CD8-positive, alpha-beta memory T cell (primary cell): ENCODE data around the gene RIGI. TPM values are rescaled to one million over a fixed set of nuclear protein-coding genes. Genes with fewer than 3 reads are reported as not detected.

Experiments used
- CTCF ChIA-PET: fragments of 350-600 bp; sonication (Branson Sonifier 250); formaldehyde crosslinking; loops from one replicate; lab custom pipeline; 2021; ENCODE audit warnings: antibody characterized with exemption; lab: Charles Lee
- POLR2A ChIA-PET: fragments of 350-600 bp; sonication (Branson Sonifier 250); formaldehyde crosslinking; loops from one replicate; lab custom pipeline; 2021; ENCODE audit warnings: antibody characterized with exemption; lab: Charles Lee
- DNase-seq, 5 donors: peaks; one replicate each; pipeline versions ENCODE4 v3.0.0 to v3.0.0-alpha.2; 2020 to 2022; ENCODE audit warnings: mixed read lengths in 1 of 5
- H3K27ac ChIP-seq: one replicate; pipeline ENCODE4 v1.7.0; 2013; ENCODE audit warnings: low read depth, mild to moderate bottlenecking, low read length, moderate library complexity
- H3K27me3 ChIP-seq: 2 replicates; pipeline ENCODE4 v1.7.0; 2013; ENCODE audit warnings: low read length, mild to moderate bottlenecking; ENCODE audit not compliant: insufficient read depth, poor library complexity, severe bottlenecking
- H3K36me3 ChIP-seq: 2 replicates; pipeline ENCODE4 v1.7.0; 2013; ENCODE audit warnings: mild to moderate bottlenecking, low read length, moderate library complexity; ENCODE audit not compliant: insufficient read depth
- H3K4me1 ChIP-seq: 2 replicates; pipeline ENCODE4 v1.7.0; 2013; ENCODE audit warnings: mild to moderate bottlenecking, low read length, moderate library complexity; ENCODE audit not compliant: insufficient read depth
- H3K4me3 ChIP-seq: 2 replicates; pipeline ENCODE4 v1.7.0; 2013; ENCODE audit warnings: mild to moderate bottlenecking, low read length
- H3K9me3 ChIP-seq: 2 replicates; pipeline ENCODE4 v1.7.0; 2013; ENCODE audit warnings: mild to moderate bottlenecking, low read length
- H3K27ac Mint-ChIP-seq, 8 donors: one replicate each; pipeline ENCODE4 v1.8.0; 2020 to 2021; ENCODE audit warnings: mixed read lengths in 8 of 8, mild to moderate bottlenecking in 6 of 8, inconsistent platforms in 3 of 8, moderate library complexity in 3 of 8
- H3K27me3 Mint-ChIP-seq, 2 donors: one replicate each; pipeline ENCODE4 v1.8.0; 2020 to 2021; ENCODE audit warnings: mixed read lengths in 2 of 2, mild to moderate bottlenecking in 1 of 2, moderate library complexity in 1 of 2
- H3K36me3 Mint-ChIP-seq, 3 donors: one replicate each; pipeline ENCODE4 v1.8.0; 2020 to 2021; ENCODE audit warnings: mixed read lengths in 3 of 3, inconsistent platforms in 1 of 3, mild to moderate bottlenecking in 1 of 3
- H3K4me1 Mint-ChIP-seq, 3 donors: one replicate each; pipeline ENCODE4 v1.8.0; 2020 to 2021; ENCODE audit warnings: mixed read lengths in 3 of 3, inconsistent platforms in 1 of 3, mild to moderate bottlenecking in 1 of 3
- H3K4me3 Mint-ChIP-seq, 7 donors: one replicate each; pipeline ENCODE4 v1.8.0; 2020 to 2021; ENCODE audit warnings: mixed read lengths in 7 of 7, mild to moderate bottlenecking in 6 of 7, moderate library complexity in 4 of 7, inconsistent platforms in 2 of 7
- H3K9me3 Mint-ChIP-seq, 5 donors: one replicate each; pipeline ENCODE4 v1.8.0; 2020 to 2022; ENCODE audit warnings: mixed read lengths in 5 of 5, mild to moderate bottlenecking in 3 of 5, moderate library complexity in 2 of 5, inconsistent platforms in 1 of 5
- polyA plus RNA-seq: library from polyadenylated mRNA; unstranded; fragments of 300-500 nt; fragmentation: Illumina TruSeq; gene quantifications from one replicate; pipeline ENCODE4 v1.2.3, GENCODE V29; 2021
- total RNA-seq, 2 experiments: library from RNA; stranded (reverse); gene quantifications; one replicate each; pipeline ENCODE4 v1.2.3, GENCODE V29; 2021

Gene RIGI
- total and polyA plus RNA-seq, 3 experiments from 2014 or later, result 5.9 to 20.0 (median 6.5) TPM

DNA sequence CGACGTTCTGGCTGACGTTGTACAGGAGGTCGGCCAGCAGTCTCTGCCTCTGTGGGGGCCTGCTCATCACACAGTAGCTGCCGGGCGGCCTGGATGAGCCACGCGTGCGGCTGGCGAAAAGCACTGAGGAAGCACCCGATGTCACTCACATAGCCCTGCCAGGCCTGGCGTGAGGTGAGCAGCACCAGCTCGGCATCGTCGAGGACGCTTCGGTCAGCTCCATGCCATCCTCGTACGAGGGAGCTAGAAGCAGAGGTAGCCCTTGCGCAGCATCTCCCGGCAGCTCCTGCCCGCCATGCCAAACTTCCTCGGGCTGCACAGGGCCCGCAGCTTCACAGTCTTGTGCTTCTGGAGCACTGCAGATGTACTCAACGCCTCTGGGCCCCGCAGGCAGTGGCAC is 40.8 kb upstream of the RIGI start:
- Mint-ChIP-seq H3K4me1 (peaks cover 26 to 43% (median 38%) of the 10 kb centered on the region in 3 donors), H3K27me3 (peaks cover 0 to 2% of the 10 kb centered on the region in 2 donors), H3K4me3 (no peak overlapping the region), H3K36me3 (peaks cover 0 to 55% (median 17%) of the 10 kb centered on the region in 3 donors), H3K9me3 (no peaks in the 10 kb centered on the region), H3K27ac (no peak overlapping the region)
- H3K4me3 ChIP-seq, result no peak overlapping the region
- DNase-seq, result no peak
- ChIA-PET CTCF (interaction anchor here (0.8 to 1.5 kb wide), 3 partner anchors 11 to 37 kb away, joined by 3 read pairs; no protein-coding TSS in a partner anchor), POLR2A (no interaction called here)
- H3K9me3 ChIP-seq, result no peaks in the 10 kb centered on the region
- H3K27me3 ChIP-seq, result no peaks in the 10 kb centered on the region
- H3K27ac ChIP-seq, result no peak overlapping the region
- H3K4me1 ChIP-seq, result peaks cover 12% of the 10 kb centered on the region
- peaks cover 11% of the 10 kb centered on the region for H3K36me3 ChIP-seq

DNA sequence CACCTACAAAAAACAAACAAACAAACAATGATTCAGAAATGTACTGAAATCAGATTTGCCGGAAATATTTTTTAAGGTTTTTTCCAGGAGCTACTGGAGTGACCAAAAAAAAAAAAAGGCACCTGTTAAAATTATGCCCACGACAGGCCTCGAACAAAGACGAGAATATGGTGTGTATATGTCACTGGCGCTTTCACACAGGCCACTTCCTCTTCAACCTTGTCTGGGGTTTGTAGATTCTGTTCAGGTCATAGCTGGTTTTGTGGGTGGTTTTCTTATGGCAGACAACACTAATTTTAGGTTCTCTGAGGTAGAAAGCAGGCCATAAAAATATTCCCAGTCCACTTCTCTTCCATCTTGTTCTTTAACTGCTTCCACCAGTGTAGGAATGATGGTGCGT is 40.0 kb upstream of the RIGI start:
- Mint-ChIP-seq H3K27me3 (peaks cover 0 to 2% of the 10 kb centered on the region in 2 donors), H3K4me3 (no peak overlapping the region), H3K27ac (no peak overlapping the region), H3K4me1 (peaks cover 26 to 40% (median 37%) of the 10 kb centered on the region in 3 donors), H3K9me3 (no peaks in the 10 kb centered on the region), H3K36me3 (peaks cover 0 to 59% (median 19%) of the 10 kb centered on the region in 3 donors)
- H3K9me3 ChIP-seq, result no peaks in the 10 kb centered on the region
- peaks cover 11% of the 10 kb centered on the region for H3K36me3 ChIP-seq
- no peaks in the 10 kb centered on the region for H3K27me3 ChIP-seq
- peaks cover 4% of the 10 kb centered on the region for H3K4me1 ChIP-seq
- no peak for DNase-seq
- ChIA-PET CTCF (interaction anchor here (0.8 to 1.3 kb wide), 2 partner anchors 8 to 10 kb away, joined by 3 to 4 read pairs; no protein-coding TSS in a partner anchor), POLR2A (no interaction called here)
- H3K4me3 ChIP-seq, result no peak overlapping the region
- H3K27ac ChIP-seq, result no peak overlapping the region

DNA sequence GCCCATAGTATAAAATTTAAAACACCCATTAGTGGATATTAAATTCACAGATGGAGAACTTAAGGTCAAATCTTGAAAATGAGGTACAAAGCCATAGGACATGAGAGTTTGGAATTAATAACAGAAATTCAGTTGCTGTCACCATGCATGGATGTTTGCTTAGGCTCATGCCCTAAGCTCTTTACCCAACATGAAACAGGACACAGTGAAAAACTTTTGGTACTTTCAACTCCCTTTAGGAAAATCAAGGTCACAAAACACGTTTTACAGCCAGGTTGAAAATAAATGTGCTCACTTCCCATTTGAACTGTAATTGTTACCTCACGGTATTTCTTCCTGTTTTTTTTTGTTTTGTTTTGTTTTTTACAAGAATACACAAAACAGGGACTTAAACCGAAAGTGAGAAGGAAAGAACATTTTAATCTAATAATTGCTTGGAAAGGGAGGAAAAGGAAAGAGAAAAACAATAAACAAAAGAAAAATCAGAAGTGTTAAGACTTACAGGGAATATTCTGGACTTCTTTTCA is 32.5 kb upstream of the RIGI start:
- H3K27me3 Mint-ChIP-seq, result no peaks in the 10 kb centered on the region
- Histone ChIP-seq H3K27ac (no peak overlapping the region), H3K4me1 (peaks cover 3% of the 10 kb centered on the region), H3K36me3 (no peaks in the 10 kb centered on the region), H3K9me3 (no peaks in the 10 kb centered on the region), H3K27me3 (no peaks in the 10 kb centered on the region), H3K4me3 (no peak overlapping the region)
- POLR2A ChIA-PET, result no interaction called here
- DNase-seq, result no peak
- H3K27ac Mint-ChIP-seq, result peak overlapping the region in 5 of 8 donors; percentile 23 to 41 (median 28)
- CTCF ChIA-PET, result interaction anchor here (2.0 kb wide), 1 partner anchor 14 kb away, joined by 8 read pairs; no protein-coding TSS in a partner anchor
- peaks cover 32 to 57% (median 43%) of the 10 kb centered on the region in 3 donors for H3K4me1 Mint-ChIP-seq
- H3K9me3 Mint-ChIP-seq, result no peaks in the 10 kb centered on the region
- H3K36me3 Mint-ChIP-seq, result peaks cover 0 to 19% (median 4%) of the 10 kb centered on the region in 3 donors
- H3K4me3 Mint-ChIP-seq, result no peak overlapping the region

DNA sequence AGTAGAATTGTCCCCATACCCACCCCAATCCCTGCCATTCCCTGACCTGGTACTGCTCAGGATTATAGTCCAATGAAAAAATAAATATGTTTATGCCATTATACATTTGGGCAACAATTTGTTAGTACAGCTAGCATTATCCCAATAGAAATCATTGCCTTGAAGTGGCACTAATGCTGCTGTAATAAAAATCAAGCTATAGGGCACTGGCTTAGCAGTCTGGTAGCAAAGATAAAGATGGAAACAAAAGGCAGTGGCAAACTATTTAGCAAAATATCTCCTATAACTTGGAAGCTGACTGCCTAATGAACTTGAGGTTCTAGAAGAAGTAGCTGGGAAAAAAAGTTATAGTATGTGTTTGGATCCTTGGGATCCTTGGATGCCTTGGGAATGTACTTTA is 28.6 kb upstream of the RIGI start:
- no peaks in the 10 kb centered on the region for H3K9me3 Mint-ChIP-seq
- H3K4me3 Mint-ChIP-seq, result peak overlapping the region in 1 of 7 donors; percentile 10

DNA sequence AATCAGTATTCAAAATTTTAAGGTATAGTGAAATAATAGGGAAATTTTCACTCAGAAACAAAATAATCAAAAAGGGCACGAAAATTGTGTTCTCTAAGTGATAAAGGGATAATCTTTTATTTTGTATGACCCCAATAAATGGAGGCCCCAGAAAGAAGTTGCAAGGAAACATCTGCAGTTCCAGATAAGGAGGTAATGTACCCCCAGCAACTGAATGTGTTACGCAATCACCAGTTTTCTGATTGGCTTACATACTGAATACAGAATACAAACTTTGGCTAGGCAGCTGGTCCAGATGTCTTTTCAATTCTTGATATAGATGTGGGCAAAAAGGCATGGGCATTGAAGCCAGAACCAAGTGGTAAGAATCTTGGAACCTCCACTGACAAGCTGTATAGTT is 28.1 kb upstream of the RIGI start:
- POLR2A ChIA-PET, result no interaction called here
- Mint-ChIP-seq H3K4me3 (peak overlapping the region in 4 of 7 donors; percentile 11 to 57 (median 38)), H3K9me3 (no peaks in the 10 kb centered on the region), H3K27me3 (no peaks in the 10 kb centered on the region), H3K36me3 (peaks cover 0 to 43% (median 0%) of the 10 kb centered on the region in 3 donors), H3K4me1 (peaks cover 45 to 68% (median 50%) of the 10 kb centered on the region in 3 donors), H3K27ac (peak overlapping the region in 6 of 8 donors; percentile 15 to 98 (median 71))
- Histone ChIP-seq H3K4me1 (peaks cover 21% of the 10 kb centered on the region), H3K27me3 (no peaks in the 10 kb centered on the region), H3K9me3 (no peaks in the 10 kb centered on the region), H3K36me3 (no peaks in the 10 kb centered on the region), H3K27ac (no peak overlapping the region), H3K4me3 (no peak overlapping the region)
- CTCF ChIA-PET, result interaction anchor here (3.6 to 7.3 kb wide), 4 partner anchors 10 to 176 kb away, joined by 11 to 49 read pairs (median 44); partner anchors contain the start of genes NDUFB6 and RIGI
- no peak for DNase-seq

More for the DNA sequence above, 28.6 kb upstream of the RIGI start:
- no peaks in the 10 kb centered on the region for H3K27me3 Mint-ChIP-seq
- H3K36me3 Mint-ChIP-seq, result peaks cover 0 to 40% (median 0%) of the 10 kb centered on the region in 3 donors
- Histone ChIP-seq H3K36me3 (no peaks in the 10 kb centered on the region), H3K4me3 (no peak overlapping the region), H3K4me1 (peaks cover 17% of the 10 kb centered on the region), H3K9me3 (no peaks in the 10 kb centered on the region), H3K27ac (no peak overlapping the region), H3K27me3 (no peaks in the 10 kb centered on the region)
- H3K27ac Mint-ChIP-seq, result peak overlapping the region in 6 of 8 donors; percentile 10 to 74 (median 46)
- DNase-seq, result no peak
- H3K4me1 Mint-ChIP-seq, result peaks cover 46 to 68% (median 50%) of the 10 kb centered on the region in 3 donors
- POLR2A ChIA-PET, result no interaction called here
- CTCF ChIA-PET, result interaction anchor here (3.6 to 7.3 kb wide), 4 partner anchors 10 to 176 kb away, joined by 11 to 49 read pairs (median 44); partner anchors contain the start of genes NDUFB6 and RIGI

DNA sequence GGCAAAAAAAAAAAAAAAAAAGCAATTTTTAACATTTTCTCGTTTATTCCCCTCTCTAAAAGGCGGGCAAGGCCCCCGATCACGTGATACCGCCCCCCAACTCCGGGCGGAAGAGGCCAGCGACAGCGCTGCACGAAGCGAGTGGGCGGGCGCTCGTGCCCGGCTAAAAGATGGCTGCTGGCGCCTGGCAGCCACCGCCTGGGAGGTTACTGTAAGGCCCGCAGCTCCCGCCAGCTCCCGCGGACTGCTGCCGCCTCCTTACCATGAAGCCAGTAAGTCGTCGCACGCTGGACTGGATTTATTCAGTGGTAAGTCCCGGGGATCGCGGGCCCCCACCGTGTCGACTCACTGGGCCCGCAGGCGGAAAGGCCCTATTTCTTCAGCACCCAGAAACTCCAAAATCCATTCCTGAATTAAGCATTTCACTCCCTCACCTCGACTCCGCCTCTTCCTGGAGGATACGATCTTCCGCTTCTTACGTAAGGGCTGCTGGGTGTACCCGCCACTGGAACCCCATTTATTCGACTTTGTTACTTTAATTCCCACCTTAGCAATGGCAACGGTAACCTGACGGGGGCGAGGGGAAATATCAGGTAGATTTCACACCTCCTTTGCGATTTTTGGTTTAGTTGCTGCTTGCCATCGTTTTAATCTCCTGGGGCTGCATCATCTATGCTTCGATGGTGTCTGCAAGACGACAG is 26.3 kb upstream of the RIGI start, which contains the start of the genes SMIM27 and TOPORS:
SMIM27 (plus strand) TSS at position 156 of the 701 bp plus-strand sequence; CDS start at position 264, 108 bp downstream.
TOPORS (minus strand) TSS at position 415 of the 701 bp plus-strand sequence; CDS start at position 265, 150 bp downstream.
- H3K4me3 ChIP-seq, result peak within 1 kb of the TSS; percentile 83
- POLR2A ChIA-PET, result interaction anchor here (0.7 to 4.1 kb wide), 5 partner anchors 20 to 173 kb away, joined by 3 to 45 read pairs (median 7); partner anchors contain the start of genes ACO1, NDUFB6 and RIGI
- H3K9me3 ChIP-seq, result no peaks in the 10 kb centered on the region
- Mint-ChIP-seq H3K4me1 (peaks cover 49 to 78% (median 52%) of the 10 kb centered on the region in 3 donors), H3K27ac (peak within 1 kb of the TSS; percentile 96 to 99 (median 98)), H3K9me3 (no peaks in the 10 kb centered on the region), H3K27me3 (no peaks in the 10 kb centered on the region), H3K36me3 (peaks cover 0 to 43% (median 2%) of the 10 kb centered on the region in 3 donors), H3K4me3 (peak within 1 kb of the TSS; percentile 90 to 98 (median 93))
- H3K27ac ChIP-seq, result peak within 1 kb of the TSS; percentile 89
- no peaks in the 10 kb centered on the region for H3K27me3 ChIP-seq
- peaks cover 29% of the 10 kb centered on the region for H3K4me1 ChIP-seq
- H3K36me3 ChIP-seq, result no peaks in the 10 kb centered on the region
- DNase-seq, result peak; percentile 87 to 93 (median 89)
- CTCF ChIA-PET, result interaction anchor here (0.7 to 7.3 kb wide), 8 partner anchors 12 to 472 kb away, joined by 3 to 49 read pairs (median 9); partner anchors contain the start of genes NDUFB6 and RIGI

DNA sequence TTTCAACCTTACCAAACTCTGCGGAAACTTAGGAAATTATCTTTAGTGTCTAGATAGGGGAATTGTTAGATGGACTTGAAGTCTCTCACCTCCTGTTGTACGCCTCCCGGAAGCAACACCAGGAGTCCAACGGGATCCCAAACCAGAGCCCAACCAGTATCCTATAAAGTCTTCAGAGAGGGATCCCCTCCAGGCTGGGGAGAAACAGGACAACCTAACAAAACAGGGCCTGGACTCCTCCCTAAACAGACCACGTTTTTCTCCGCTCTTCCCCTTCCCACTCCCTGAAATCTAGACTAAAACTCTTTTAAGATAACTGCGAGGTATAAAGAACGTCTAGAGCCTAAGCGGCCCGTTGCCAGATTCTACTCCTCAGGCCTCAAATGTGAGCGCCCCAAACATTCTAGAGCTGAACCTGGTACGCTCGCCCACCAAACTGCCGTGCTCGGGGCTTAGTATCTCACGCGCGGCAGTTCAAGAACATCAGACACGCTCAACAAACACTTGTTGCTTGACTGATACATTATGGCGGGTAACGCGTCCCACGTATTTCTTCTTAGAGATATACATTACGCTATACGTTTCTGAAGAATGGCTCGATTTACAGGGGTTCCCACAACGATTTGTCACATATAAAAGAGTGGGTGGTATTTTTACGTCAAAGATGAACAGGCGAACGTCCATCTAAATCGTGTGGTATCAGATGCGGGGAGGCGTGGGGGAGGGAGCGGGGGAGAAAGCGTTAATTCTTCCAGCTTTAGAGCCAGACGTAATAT is 25.5 kb upstream of the RIGI start:
- no peaks in the 10 kb centered on the region for H3K9me3 Mint-ChIP-seq
- Histone ChIP-seq H3K4me3 (peak overlapping the region; percentile 83), H3K36me3 (no peaks in the 10 kb centered on the region), H3K9me3 (no peaks in the 10 kb centered on the region), H3K27ac (peak overlapping the region; percentile 89), H3K4me1 (peaks cover 29% of the 10 kb centered on the region), H3K27me3 (no peaks in the 10 kb centered on the region)
- ChIA-PET CTCF (interaction anchor here (0.8 to 7.3 kb wide), 12 partner anchors 13 to 173 kb away, joined by 3 to 49 read pairs (median 6); partner anchors contain the start of genes NDUFB6 and RIGI), POLR2A (interaction anchor here (0.7 to 4.1 kb wide), 6 partner anchors 21 to 172 kb away, joined by 3 to 45 read pairs (median 8); partner anchors contain the start of genes ACO1, NDUFB6 and RIGI)
- DNase-seq, result peak; percentile 24 to 62 (median 45)
- no peaks in the 10 kb centered on the region for H3K27me3 Mint-ChIP-seq
- H3K4me1 Mint-ChIP-seq, result peaks cover 55 to 84% (median 60%) of the 10 kb centered on the region in 3 donors
- H3K4me3 Mint-ChIP-seq, result peak overlapping the region; percentile 90 to 98 (median 93)
- H3K27ac Mint-ChIP-seq, result peak overlapping the region; percentile 96 to 99 (median 98)
- peaks cover 0 to 44% (median 2%) of the 10 kb centered on the region in 3 donors for H3K36me3 Mint-ChIP-seq
